HepG2 (cell line): ENCODE data around the gene CIAO3.

Source experiments
- BRCA1 ChIP-seq: sonication (generic); formaldehyde crosslinking; IDR thresholded peaks from 2 replicates; pipeline ENCODE4 v1.4.0; 2020; ENCODE audit warnings: missing genetic modification reagents
- EZH2 ChIP-seq: conservative IDR thresholded peaks from 2 replicates; pipeline ENCODE4 v1.6.1; 2012; ENCODE audit warnings: mild to moderate bottlenecking, low read depth, low read length, moderate library complexity
- FOSL2 ChIP-seq: sonication (generic); formaldehyde crosslinking; IDR thresholded peaks from 2 replicates; pipeline ENCODE4 v1.4.0; 2020; ENCODE audit warnings: missing genetic modification reagents
- FOXK1 ChIP-seq: sonication (generic); formaldehyde crosslinking; IDR thresholded peaks from 2 replicates; pipeline ENCODE4 v1.4.0; 2020; ENCODE audit warnings: low read depth, missing genetic modification reagents, borderline replicate concordance
- NR3C1 ChIP-seq: sonication (generic); formaldehyde crosslinking; IDR thresholded peaks from 2 replicates; pipeline ENCODE4 v1.4.0; 2020; ENCODE audit warnings: missing genetic modification reagents
- POLR2A ChIP-seq, 2 experiments: IDR thresholded peaks; 2 replicates each; pipeline ENCODE4 v1.6.1; 2011; ENCODE audit warnings: low read depth in 2 of 2, low read length in 2 of 2, mild to moderate bottlenecking in 1 of 2, moderate library complexity in 1 of 2; ENCODE audit not compliant: insufficient read depth in 1 of 2
- POLR2AphosphoS5 ChIP-seq: IDR thresholded peaks from 2 replicates; pipeline ENCODE4 v1.6.1; 2012; ENCODE audit warnings: low read depth, low read length
- RFX5 ChIP-seq: IDR thresholded peaks from 2 replicates; pipeline ENCODE4 v1.6.1; 2011; ENCODE audit warnings: low read depth, low read length, improper control_type of control experiment
- SRF ChIP-seq: IDR thresholded peaks from 2 replicates; pipeline ENCODE4 v1.6.1; 2011; ENCODE audit warnings: mild to moderate bottlenecking, low read depth, low read length, moderate library complexity
- TF ChIP-seq, protein P1 (sequence below): sonication (generic); formaldehyde crosslinking; IDR thresholded peaks from 2 replicates; pipeline ENCODE4 v1.5.0; 2020; ENCODE audit warnings: mild to moderate bottlenecking, missing genetic modification reagents, moderate library complexity

DNA sequence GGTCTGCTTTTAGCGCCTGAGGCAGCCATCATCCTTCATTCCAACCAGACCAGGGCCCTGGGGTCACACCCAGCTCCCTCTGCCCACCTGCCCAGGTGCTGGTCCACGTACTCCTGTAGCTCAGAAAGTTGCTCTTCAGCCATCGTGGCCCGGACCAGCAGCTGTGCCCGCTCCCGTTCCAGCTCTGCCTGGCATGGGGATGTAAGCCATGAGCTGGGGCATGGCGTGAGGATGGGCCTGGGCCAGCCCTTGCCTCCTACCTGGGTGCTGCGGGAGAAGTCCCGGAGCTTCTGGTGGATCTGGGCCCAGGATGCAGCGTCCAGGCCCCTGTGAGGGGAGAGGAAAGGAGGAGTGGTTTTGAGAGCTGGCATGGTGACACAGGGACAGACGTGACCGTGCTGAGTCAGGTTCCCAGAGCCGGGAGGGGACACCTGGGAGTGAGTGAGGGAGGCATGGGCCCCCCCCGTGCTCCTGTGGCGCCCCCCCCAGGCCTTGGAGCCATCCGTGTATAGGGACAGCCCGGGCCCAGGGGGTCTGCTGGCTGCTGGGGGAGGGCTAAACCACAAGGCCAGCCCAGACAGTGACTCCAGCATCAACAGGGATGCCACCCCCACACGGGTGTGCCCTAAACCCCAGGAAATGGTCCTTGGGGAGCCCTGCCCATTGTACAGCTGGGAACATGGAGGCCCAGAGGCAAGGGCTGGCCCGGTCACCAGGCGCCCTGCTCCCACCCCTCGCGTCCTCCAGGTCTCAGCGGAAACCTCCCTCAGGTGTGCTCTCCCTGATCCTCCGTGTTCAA lies 17.8 kb downstream of the CIAO3 start:
- TF ChIP-seq NR3C1 (CRISPR knock-in tag) (no peak), RFX5 (no peak), FOXK1 (CRISPR knock-in tag) (no peak), SRF (no peak), POLR2AphosphoS5 (no peak), BRCA1 (CRISPR knock-in tag) (no peak), POLR2A (IDR thresholded peaks at IDR 0.05; ENCODE audit: insufficient read depth in 1 of 2, low read depth in 2 of 2, low read length in 2 of 2) (no peak), EZH2 (no peak), FOSL2 (CRISPR knock-in tag) (no peak)
- TF ChIP-seq, protein P1, sequence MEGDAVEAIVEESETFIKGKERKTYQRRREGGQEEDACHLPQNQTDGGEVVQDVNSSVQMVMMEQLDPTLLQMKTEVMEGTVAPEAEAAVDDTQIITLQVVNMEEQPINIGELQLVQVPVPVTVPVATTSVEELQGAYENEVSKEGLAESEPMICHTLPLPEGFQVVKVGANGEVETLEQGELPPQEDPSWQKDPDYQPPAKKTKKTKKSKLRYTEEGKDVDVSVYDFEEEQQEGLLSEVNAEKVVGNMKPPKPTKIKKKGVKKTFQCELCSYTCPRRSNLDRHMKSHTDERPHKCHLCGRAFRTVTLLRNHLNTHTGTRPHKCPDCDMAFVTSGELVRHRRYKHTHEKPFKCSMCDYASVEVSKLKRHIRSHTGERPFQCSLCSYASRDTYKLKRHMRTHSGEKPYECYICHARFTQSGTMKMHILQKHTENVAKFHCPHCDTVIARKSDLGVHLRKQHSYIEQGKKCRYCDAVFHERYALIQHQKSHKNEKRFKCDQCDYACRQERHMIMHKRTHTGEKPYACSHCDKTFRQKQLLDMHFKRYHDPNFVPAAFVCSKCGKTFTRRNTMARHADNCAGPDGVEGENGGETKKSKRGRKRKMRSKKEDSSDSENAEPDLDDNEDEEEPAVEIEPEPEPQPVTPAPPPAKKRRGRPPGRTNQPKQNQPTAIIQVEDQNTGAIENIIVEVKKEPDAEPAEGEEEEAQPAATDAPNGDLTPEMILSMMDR (CRISPR knock-in tag) = no peak
